IgD-negative memory B cell (primary cell): ENCODE results near the gene CPT1B. TPM values are rescaled to one million over a fixed set of nuclear protein-coding genes. Genes with fewer than 3 reads are reported as not detected.

ENCODE experiments used
- H3K27ac Mint-ChIP-seq, 3 donors: one replicate each; pipeline ENCODE4 v1.8.0; 2020 to 2022; ENCODE audit warnings: mild to moderate bottlenecking in 3 of 3, mixed read lengths in 3 of 3, moderate library complexity in 1 of 3
- H3K27me3 Mint-ChIP-seq: one replicate; pipeline ENCODE4 v1.8.0; 2021; ENCODE audit warnings: mixed read lengths
- H3K36me3 Mint-ChIP-seq: one replicate; pipeline ENCODE4 v1.8.0; 2020; ENCODE audit warnings: mild to moderate bottlenecking, mixed read lengths
- H3K4me1 Mint-ChIP-seq, 3 donors: one replicate each; pipeline ENCODE4 v1.8.0; 2020 to 2022; ENCODE audit warnings: mixed read lengths in 3 of 3, mild to moderate bottlenecking in 1 of 3
- H3K4me3 Mint-ChIP-seq, 4 donors: one replicate each; pipeline ENCODE4 v1.8.0; 2020 to 2022; ENCODE audit warnings: mild to moderate bottlenecking in 4 of 4, mixed read lengths in 4 of 4, moderate library complexity in 3 of 4
- H3K9me3 Mint-ChIP-seq, 3 donors: one replicate each; pipeline ENCODE4 v1.8.0; 2020 to 2021; ENCODE audit warnings: mixed read lengths in 3 of 3, mild to moderate bottlenecking in 1 of 3
- polyA plus RNA-seq: library from polyadenylated mRNA; unstranded; fragments of 300-500 nt; fragmentation: Illumina TruSeq; gene quantifications from one replicate; pipeline ENCODE4 v1.2.3, GENCODE V29; 2021

CPT1B gene
- polyA plus RNA-seq, 1 donor from 2014 or later, result 1.6 TPM

DNA sequence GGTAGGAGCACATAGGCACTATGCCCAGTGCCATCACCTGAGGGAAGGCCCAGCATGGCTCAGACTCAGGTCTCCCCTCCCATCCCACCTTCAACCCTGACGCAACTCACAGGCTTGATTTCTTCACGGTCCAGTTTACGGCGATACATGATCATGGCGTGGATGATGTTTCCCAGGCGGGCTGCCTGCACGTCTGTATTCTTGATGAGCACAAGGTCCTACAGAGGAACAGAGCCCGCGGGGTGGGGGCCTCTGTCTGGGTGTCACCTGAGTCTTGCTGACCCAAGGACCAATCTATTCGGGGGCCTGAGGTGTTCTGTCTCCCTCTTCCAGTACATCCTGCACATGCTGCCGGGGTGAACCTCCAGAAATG, 3.9 kb downstream of the CPT1B start:
- H3K27ac Mint-ChIP-seq, result no peak overlapping the region
- H3K9me3 Mint-ChIP-seq, result no peaks in the 10 kb centered on the region

DNA sequence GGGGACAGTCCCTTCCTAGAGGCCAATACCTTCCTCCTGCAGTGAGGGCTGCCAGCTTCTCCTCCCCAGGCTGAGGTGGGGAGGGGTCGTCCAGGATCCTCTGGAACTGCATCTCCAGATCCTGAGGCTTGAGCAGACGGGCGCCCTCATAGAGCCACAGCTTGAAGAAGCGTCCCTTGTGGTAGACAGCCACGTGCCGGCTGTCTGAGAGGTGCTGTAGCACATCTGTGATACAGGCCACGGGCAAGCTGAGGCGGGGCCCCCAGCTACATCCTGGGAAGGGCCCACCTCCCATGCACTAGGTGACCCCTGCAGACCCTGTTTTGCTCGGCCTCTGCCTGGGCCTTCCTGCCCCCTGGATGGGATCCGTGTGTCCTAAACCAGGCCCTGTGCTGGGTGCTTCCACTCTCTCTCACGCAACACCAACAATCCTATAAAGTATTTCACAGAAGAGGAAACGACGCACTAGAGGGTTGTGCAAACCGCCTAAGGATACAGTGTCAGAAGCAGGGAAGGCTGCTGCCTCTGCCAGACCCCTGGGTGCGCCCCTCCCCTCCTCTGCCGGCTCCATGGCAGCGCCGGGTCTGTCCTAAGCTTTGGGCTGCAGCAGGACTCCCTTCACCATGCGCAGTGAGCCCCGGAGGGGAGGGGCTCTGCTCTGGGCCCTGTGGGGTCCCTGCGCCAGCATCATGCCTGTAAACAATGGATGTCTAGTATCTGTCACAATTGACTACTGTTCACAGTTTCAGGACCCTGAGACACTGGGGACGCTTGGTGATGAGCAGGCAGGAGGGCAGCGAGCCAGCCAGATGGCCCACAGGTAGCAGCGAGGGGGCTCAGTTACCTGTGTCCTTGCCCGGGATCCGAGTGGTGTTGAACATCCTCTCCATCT, 4.5 kb downstream of the CPT1B start:
- peaks cover 6% of the 10 kb centered on the region for H3K36me3 Mint-ChIP-seq
- peaks cover 2% of the 10 kb centered on the region for H3K27me3 Mint-ChIP-seq
- H3K4me3 Mint-ChIP-seq, result no peak overlapping the region
- H3K4me1 Mint-ChIP-seq, result peaks cover 0 to 4% (median 1%) of the 10 kb centered on the region in 3 donors
- H3K27ac Mint-ChIP-seq, result peak overlapping the region in 1 of 3 donors; percentile 53
- H3K9me3 Mint-ChIP-seq, result no peaks in the 10 kb centered on the region

More for the DNA sequence above, 3.9 kb downstream of the CPT1B start:
- Mint-ChIP-seq H3K36me3 (peaks cover 5% of the 10 kb centered on the region), H3K4me3 (no peak overlapping the region), H3K4me1 (peaks cover 0 to 3% (median 1%) of the 10 kb centered on the region in 3 donors), H3K27me3 (peaks cover 2% of the 10 kb centered on the region)

DNA sequence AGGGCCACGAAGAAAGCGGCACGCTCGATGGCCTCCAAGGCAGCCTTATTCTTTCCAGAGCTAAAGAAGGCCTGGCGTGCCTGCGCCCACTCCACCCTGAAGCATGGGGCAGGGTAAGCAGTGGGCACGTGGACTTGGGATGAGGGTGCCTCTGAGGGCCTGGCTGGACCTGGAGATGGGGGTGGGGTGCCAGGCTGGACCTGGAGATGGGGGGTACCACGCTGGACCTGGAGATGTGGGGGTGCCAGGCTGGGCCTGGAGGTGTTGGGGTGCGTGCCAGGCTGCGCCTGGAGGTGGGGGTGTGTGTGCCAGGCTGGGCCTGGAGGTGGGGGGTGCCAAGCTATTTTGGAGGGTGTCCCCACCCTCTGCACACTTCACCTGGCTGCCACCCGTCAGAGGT, 5.3 kb downstream of the CPT1B start:
- peaks cover 0 to 4% (median 1%) of the 10 kb centered on the region in 3 donors for H3K4me1 Mint-ChIP-seq
- H3K9me3 Mint-ChIP-seq, result no peaks in the 10 kb centered on the region
- H3K27ac Mint-ChIP-seq, result no peak overlapping the region
- H3K36me3 Mint-ChIP-seq, result peaks cover 6% of the 10 kb centered on the region
- peaks cover 2% of the 10 kb centered on the region for H3K27me3 Mint-ChIP-seq
- H3K4me3 Mint-ChIP-seq, result no peak overlapping the region

DNA sequence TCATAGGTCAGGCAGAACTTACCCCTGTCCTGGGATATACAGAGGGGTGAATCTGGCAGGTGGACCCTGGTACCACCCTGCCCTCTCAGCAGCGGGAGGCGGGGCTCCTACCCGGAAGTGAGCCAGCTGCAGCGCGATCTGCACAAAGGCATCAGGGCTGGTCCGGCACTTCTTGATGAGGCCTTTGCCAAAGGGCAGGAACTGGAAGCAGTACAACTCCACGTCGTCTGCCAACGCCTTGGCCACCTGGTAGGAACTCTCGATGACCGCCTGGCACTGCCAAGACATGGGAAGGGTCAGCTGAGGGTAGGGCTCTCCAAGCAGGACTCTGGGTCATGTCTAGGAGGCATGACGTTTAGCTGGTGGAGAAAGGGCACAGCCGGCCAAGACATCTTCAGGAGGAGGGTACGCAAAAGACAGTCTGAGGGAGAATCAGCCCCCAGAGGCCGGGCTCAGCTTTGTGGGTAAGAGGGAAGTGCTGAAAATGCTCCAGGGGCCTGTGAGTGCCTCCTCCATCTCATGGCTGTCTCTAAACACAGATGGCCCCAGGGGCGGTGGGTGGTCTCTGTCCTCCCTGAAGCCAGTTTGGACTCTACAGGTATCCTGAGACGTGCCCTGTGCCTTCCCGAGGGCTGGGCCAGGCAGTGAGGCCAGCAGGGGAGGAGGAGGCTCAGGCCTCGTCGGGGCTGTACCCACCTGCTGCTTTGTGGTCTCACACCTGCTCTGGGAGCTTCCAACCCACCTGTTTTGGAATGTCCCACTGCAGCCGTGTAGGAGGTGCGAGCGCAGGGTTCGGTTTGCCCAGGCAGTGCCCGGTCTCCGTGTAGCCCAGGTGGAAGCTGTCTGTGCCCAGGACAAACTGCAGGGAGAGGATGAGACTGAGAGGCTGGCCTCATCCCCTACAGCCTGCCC, 6.7 kb downstream of the CPT1B start:
- Mint-ChIP-seq H3K36me3 (peaks cover 10% of the 10 kb centered on the region), H3K27ac (no peak overlapping the region), H3K4me1 (peaks cover 0 to 2% (median 1%) of the 10 kb centered on the region in 3 donors), H3K9me3 (no peaks in the 10 kb centered on the region), H3K4me3 (no peak overlapping the region), H3K27me3 (peaks cover 2% of the 10 kb centered on the region)

DNA sequence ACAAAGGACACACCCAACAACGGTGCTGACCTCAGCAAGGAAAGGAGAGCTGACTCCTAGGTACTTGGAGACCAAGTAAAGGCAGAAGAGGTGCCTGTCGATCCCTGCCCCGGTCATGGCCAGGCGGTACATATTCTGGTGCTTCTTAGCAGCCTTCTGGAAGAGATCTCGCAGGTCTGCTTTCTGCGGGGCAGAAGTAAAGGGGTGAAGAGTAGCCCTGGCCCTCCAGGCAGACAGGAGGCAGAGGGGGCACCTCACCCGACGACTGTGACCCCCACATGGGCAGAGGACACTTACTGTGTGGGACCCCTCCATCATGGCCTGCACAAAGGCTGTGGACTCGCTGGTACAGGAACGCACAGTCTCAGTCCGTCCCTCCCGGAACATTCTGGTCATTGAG, 7.4 kb downstream of the CPT1B start:
- no peak overlapping the region for H3K4me3 Mint-ChIP-seq
- H3K27ac Mint-ChIP-seq, result no peak overlapping the region
- H3K9me3 Mint-ChIP-seq, result no peaks in the 10 kb centered on the region
- peaks cover 0 to 2% (median 1%) of the 10 kb centered on the region in 3 donors for H3K4me1 Mint-ChIP-seq
- H3K27me3 Mint-ChIP-seq, result peaks cover 2% of the 10 kb centered on the region
- H3K36me3 Mint-ChIP-seq, result peaks cover 11% of the 10 kb centered on the region

DNA sequence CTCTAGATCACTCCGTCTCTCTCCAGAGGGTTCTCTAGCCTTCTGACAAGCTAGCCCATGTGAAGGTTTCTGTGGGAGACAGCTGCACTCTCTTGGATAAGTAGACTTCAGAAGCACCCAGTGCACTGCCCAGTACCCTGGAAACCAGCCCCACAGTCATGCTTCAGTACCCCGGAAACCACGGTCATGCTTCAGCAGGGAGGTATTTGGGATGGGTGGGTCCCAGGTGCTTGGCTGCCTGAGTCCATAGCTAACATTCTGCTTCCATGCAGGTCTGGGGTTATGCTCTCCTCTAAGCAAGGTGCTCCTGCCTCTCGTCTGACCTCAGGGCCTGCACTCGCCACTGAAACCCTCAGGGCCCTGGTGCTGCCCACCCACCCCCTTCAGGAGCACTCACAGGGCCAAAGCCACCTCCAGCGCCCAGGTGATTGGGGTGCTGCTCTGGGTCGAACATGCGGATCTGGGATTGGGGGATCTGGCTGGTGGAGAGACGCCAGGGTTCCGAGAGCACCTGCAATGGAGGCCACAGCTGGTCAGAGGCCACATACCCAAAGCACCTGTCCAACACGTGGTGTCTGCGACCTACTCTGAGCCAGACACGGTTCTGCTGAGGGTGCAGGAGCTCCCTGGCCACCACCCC, 8.2 kb downstream of the CPT1B start:
- Mint-ChIP-seq H3K27ac (peak overlapping the region in 1 of 3 donors; percentile 47), H3K4me1 (peaks cover 0 to 2% (median 1%) of the 10 kb centered on the region in 3 donors), H3K27me3 (peaks cover 2% of the 10 kb centered on the region), H3K9me3 (no peaks in the 10 kb centered on the region), H3K4me3 (peak overlapping the region in 1 of 4 donors; percentile 17), H3K36me3 (peaks cover 11% of the 10 kb centered on the region)

DNA sequence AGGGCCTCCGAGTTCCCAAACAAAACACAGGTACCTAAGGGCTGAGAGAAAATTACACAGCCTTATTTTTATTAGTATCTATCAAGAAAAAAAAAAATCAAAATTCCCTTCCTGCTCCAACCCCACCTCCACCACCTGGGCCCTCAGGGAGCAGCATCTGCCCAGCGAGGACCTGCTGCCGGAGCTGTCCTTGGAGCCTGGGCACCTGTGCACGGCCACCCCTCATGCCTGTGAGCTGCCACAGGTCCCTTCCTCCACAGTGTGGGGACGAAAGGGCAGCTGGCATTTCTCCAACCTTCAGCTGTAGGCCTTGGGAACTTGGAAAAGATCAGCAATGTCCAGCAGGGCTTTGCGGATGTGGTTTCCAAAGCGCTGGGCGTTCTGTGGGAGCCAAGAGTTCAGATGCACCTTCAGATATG, 9.2 kb downstream of the CPT1B start:
- Mint-ChIP-seq H3K4me1 (peaks cover 0 to 2% (median 1%) of the 10 kb centered on the region in 3 donors), H3K27me3 (peaks cover 2% of the 10 kb centered on the region), H3K27ac (no peak overlapping the region), H3K4me3 (no peak overlapping the region), H3K36me3 (peaks cover 11% of the 10 kb centered on the region), H3K9me3 (no peaks in the 10 kb centered on the region)

DNA sequence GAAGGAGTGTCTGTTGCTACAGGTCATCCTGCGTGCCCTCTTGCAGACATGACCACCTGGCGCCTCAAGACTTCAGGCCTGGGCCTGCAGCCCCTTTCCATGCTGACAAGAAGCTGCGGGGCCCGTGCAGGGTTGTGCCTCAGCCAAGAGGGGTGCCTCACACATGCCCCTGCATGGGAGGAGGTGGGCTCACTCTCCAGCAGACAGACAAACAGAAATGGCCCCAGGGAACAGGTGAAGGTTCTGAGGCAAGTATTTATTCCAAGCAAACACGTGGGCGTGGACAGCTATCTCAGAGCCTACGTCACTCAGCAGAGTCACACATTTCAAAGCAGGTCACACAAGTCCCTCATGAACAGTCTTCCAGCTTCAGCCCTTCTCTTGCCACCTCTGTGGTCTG, 9.6 kb downstream of the CPT1B start:
- Mint-ChIP-seq H3K4me1 (peaks cover 0 to 2% (median 1%) of the 10 kb centered on the region in 3 donors), H3K9me3 (no peaks in the 10 kb centered on the region), H3K4me3 (no peak overlapping the region), H3K36me3 (peaks cover 11% of the 10 kb centered on the region), H3K27me3 (peaks cover 2% of the 10 kb centered on the region), H3K27ac (no peak overlapping the region)

DNA sequence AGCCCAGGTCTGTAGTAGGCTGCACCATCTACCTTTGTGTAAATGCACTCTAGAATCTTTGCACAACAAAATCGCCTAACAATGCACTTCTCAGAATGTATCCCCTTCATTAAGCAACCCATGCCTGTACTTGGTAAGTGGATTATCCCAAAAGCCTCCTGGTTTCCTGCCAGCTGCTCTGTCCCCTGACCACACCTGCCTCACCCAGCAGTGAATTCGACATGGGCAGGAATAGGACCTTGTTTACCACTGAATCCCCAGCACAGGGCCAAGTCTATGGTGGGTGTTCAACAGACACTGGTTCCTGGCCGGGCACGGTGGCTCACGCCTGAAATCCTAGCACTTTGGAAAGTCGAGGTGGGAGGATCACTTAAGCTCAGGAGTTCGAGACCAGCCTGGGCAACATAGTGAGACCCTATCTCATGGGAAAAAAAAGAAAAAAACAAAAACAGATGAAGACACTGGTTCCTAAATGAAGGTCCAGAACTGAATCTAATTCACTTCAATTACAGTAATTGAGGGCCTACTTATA, 10.4 kb downstream of the CPT1B start:
- Mint-ChIP-seq H3K9me3 (no peaks in the 10 kb centered on the region), H3K4me1 (peaks cover 0 to 10% (median 4%) of the 10 kb centered on the region in 3 donors), H3K27me3 (peaks cover 4% of the 10 kb centered on the region), H3K27ac (no peak overlapping the region), H3K4me3 (no peak overlapping the region), H3K36me3 (peaks cover 11% of the 10 kb centered on the region)

DNA sequence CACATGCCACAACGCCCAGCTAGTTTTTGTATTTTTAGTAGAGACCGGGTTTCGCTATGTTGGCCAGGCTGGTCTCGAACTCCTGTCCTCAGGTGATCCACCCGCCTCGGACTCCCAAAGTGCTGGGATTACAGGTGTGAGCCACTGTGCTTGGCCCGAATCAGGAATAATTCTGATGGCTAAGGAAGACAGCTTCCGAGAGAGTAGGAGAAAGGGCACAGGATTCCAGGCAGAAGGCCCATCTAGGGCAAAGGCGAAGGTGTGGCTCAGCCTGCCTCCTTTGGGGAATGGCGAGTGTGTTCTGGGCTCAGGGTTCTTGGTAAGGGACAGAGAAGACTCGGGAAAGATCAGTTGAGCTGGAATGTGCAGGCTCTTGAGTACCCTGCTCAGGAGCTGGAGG, 13.9 kb downstream of the CPT1B start:
- Mint-ChIP-seq H3K36me3 (peaks cover 6% of the 10 kb centered on the region), H3K27me3 (peaks cover 4% of the 10 kb centered on the region), H3K9me3 (no peaks in the 10 kb centered on the region), H3K4me1 (peaks cover 0 to 8% (median 2%) of the 10 kb centered on the region in 3 donors), H3K4me3 (peak overlapping the region in 1 of 4 donors; percentile 85), H3K27ac (no peak overlapping the region)

DNA sequence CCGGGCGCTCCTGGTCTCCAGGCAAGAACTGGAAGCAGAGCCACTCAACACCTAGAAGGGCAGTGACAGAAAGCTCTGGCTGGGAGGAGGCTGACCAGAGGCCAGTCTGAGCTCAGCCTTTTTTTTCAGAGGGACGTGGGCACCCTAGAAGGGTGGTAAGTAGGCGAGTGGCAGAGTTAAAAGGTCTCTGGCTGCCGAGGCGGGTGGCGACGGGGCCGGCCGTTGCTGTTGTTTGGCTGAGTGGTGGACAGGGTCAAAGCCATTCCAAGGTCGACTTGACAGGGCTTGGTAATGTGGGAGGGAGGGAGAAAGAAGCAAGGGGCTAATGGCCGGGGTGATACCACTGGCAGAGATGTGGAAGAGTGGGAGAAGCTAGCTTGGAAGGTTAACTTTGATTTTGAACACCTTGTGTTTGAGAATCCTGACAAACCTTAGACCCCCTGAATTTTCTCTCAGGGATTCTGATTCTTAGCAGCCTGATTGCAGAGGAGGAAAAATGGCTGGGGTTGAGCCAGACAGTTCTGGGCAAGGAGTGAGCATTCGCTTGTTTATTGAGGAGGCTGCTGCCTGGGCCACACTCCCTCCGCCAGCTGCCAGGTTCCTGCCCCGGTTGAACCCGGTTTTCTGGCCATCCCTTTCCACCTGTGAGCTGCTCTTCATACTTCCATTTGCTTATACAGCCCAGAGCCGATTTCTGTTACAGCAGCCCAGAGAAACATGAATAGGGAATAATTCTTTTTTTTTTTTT, 14.6 kb downstream of the CPT1B start:
- peaks cover 6% of the 10 kb centered on the region for H3K36me3 Mint-ChIP-seq
- no peaks in the 10 kb centered on the region for H3K9me3 Mint-ChIP-seq
- peaks cover 0 to 8% (median 2%) of the 10 kb centered on the region in 3 donors for H3K4me1 Mint-ChIP-seq
- H3K4me3 Mint-ChIP-seq, result peak overlapping the region; percentile 85 to 95 (median 93)
- H3K27me3 Mint-ChIP-seq, result peaks cover 4% of the 10 kb centered on the region
- peak overlapping the region in 2 of 3 donors; percentile 35 to 88 for H3K27ac Mint-ChIP-seq

DNA sequence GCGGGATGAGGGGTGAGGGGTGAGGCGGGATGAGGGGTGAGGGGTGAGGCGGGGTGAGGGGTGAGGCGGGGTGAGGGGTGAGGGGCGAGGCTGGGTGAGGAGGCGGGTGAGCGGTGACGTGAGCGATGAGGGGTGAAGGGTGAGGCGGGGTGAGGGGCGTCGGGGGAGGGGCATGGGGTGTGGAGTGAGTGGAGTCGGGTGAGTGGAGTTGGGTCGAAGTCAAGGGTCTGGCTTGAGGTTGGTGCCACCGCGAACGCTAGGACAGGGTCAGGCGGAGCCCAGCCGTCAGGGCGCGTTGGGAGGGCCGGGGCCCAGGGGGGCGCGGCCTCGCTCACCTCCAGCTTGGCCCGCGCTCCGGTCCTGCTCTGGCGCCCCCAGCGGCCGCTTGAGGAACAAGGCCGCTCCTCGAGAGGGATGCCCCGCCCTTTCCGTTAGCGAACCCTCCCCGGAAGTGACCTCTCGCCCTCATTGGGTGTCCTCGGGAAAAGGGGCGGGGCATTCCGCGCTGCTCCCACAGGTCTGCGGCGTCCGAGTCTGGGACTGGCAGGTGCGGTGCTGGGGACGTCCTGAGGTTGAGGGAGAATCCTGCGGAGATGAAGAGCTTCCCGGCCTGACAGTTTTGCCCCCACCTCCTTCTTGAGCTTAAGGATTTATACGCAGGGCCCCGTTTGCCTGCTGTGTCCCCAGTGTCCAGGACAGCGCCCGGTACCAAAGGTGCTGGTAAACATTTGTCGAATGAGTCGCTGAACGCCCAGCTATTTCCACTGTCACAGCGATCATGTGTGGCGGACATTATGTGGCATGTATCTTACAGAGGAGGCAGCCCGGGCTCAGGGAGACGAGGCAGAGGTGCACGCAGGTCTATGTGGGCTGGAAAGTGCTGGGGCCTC, 15.5 kb downstream of the CPT1B start, which contains the start of gene SYCE3:
SYCE3 (minus strand) TSS at position 397 of the 890 bp plus-strand sequence. CDS start 6,514 bp downstream, outside the sequence.
- Mint-ChIP-seq H3K36me3 (peaks cover 4% of the 10 kb centered on the region), H3K27me3 (peaks cover 4% of the 10 kb centered on the region), H3K4me1 (peaks cover 0 to 8% (median 2%) of the 10 kb centered on the region in 3 donors), H3K9me3 (no peaks in the 10 kb centered on the region), H3K27ac (peak within 1 kb of the TSS; percentile 2 to 88 (median 81)), H3K4me3 (peak within 1 kb of the TSS; percentile 85 to 95 (median 93))
